HG03066 (cell line): ENCODE data around the gene SLC2A6.

Experiments used
- ATAC-seq: cut with Tn5 transposase; IDR thresholded peaks from one replicate; pipeline ENCODE4 v1.9.1; 2021; ENCODE audit warnings: low read depth; ENCODE audit not compliant: unreplicated experiment

SLC2A6 gene

DNA sequence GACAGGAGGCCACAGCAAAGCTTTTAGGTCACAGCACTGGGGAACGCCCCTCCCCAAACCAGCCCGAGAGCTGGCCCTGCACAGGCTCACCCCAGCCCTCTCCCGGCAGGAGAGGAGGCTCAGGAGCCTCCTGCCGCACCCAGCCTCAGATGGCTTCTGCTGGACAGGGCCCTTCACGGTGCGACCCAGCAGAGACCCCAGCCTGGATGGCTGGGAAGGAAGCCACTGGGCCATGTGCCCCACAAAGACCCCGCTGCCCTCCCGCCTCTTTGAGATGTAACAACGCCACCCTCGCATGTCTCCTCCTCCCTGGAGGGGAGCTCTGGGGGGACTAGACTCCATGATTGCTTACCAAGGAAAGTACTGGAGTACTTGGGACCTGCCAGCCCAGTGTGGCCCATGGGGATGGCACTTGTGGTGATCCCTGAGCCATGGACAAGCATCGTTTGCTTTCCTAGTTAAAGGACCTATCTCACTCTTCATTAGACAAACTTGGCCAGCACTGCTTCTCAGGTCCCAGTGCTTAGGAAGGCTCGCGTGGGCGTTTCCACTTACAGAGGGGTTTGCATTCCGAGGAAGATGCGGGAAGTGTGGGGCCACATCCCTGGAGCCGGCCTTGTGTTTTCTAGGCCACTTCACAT, 36.8 kb upstream of the SLC2A6 start:
- no peak for ATAC-seq

DNA sequence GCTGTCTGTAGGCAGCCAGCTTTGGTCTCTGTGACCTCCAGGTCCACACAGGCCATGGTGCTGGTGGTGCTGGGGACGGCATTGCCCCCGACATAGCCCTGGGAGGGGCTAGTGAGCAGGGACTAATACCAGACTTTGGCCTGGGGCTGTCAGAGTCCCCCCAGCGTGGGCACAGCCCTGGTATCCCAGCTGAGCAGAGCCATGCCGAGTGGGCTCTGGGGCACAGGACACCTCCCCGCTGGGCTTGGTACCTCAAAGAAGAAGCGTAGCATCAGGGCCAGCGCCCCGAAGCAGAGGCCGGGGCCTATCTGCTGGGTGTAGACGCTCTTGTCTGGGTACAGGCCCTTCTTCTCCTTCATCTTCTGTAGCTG, 36.3 kb upstream of the SLC2A6 start:
- ATAC-seq: no peak

DNA sequence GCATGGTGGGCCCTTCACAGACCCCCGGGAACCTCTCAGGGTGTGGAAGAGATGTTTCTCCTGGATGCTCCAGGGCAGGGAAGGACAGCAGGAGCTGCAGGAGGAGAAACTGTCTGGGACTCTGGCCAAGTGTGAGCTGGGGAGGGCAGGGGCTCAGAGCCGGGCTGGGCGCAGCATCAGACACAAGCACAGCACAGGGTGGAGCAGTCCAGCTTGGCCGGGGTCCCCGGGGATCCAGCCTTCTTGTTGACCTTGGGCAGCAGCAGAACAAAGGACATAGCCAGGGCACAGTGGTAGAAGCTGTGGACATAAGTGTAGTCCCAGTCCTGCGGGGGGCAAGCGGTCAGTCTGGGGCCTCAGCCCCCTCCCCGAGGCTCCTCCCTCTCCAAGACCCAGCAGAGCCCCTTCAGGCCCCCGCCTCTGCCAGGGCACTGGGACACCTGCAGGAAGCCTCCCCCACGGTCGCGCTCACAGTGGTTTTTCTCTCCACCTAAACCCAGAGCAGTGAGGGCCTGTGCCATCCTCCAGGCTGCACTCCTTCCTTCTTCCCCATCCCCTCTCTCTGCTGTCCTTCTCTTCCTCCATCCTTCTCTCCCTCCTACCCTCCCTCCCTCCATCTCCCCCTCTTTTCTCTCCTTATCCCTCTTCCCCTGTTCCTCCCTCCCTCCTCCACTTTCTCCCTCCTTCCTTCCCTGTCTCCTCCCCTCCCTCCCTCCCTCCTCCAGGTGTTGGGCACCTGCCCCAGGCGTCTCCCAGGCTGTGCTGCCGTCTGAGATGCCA, 35.8 kb upstream of the SLC2A6 start:
- ATAC-seq: no peak

DNA sequence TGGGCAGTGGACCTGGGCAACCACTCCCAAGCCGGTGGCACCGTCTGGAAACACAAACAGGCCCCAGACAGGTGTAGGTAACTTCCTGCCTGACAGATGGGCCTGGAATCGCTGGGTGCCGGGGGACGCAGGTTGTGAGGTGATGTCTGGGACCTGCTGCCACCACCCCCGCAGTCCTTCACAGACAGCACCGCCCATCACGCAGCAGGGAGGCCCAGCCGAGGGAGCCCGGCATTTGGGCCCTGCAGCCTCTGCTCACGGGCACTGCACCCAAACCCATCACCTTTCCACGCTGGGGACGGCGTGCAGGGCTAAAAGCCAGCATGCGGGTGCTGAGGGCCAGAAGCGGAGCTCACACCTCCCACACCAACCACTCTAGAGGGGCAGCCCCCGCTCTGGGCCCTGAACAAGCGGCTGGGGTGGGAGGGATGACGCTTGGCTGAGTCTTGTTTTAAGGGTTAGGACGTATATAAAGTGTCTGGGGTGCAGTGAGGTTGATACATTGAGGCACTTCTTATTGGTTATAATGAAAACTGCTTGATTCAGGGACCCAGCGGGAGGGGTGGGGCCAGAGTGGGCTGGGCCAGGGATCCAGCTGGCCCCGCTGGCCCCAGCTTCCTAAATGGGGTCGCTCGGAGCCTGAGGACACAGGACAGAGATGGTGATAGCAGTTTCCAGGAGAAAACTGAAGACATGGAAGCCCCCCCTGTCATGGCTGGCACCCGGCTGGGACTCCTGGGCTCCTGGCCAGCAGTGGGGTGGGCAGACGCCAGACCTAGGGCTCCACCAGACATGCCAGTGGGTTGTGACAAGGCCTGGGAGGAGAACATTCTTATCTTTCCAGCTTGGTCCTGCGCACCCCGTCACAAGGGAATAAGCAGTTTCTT, 34.6 kb upstream of the SLC2A6 start:
- no peak for ATAC-seq

DNA sequence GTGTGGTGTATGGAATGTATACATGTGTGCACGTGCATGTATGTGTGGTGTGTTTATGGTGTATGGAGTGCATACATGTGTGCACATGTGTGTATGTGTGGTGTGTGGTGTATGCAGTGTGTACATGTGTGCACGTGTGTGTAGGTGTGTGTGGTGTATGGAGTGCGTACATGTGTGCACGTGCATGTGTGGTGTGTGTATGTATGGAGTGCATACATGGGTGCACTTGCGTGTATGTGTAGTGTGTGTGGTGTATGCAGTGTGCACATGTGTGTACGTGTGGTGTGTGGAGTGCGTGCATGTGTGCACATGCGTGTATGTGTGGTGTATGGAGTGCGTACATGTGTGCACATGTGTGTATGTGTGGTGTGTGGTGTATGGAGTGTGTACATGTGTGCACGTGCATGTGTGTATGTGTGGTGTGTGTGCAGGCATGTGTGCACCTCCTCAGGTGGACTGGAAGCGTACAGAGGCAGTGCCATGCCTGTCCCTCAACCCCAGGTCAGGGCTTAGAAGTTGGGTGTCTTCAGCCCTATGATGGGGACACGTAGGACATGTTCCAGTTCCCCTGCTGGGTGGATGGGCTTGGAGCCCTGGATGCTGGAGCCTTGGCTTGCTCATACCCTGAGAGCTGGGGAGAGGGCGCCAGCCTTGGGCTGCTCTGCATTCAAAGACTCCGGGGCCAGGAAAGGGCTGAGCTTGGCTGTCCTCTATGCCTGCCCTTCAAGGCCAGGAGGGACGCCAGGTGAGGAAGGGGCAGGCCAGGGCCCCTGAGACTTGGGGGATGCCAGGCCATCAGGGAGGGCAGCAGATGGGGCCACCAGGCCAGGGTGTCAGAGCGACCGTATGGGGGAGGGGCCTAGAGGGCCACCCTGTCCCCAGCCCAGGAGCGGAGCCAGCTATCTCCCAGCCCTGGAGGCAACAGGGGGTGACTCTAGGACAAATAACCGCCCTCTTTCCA, 33.6 kb upstream of the SLC2A6 start:
- no peak for ATAC-seq

DNA sequence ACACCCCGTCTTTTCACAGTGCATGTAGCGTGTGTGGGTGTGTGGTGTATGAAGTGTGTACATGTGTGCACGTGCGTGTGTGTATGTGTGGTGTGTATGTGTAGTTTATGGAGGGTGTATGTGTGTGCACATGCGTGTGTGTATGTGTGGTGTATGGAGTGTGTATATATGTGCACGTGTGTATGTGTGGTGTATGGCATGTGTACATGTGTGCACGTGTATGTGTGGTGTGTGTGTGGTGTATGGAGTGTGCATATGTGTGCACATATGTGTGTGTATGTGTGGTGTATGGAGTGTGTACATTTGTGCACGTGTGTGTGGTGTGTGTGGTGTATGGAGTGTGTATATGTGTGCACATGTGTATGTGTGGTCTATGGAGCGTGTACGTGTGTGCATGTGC, 32.7 kb upstream of the SLC2A6 start:
- no peak for ATAC-seq

DNA sequence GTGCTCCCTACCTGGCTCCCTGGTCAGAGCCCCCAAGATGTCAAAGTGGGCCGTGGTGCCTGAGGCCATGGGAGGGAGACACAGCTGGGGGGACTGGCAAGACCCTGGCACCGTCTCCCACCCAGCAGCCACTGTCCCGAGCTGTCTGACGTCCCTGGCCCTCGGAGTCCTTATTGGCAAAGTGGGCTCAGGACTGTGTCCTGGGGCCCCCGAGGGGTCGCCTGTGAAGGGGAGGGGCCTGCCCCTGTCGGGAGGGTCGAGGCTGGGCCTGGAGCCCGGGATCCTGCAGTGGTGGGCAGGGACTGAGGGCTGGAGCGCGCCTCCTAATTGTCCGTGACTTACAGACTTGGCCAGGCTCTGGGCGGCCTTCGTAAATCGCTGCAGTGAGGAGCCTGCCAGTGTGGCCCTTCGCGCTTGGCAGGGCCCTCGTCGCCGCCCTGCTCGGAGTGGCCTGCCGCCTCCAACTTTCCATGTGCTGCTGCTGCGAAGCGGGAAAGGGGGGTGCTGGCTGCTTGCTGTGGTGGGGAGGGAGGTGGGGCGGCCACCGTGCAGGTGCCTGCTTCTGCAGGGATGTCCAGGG, 32.1 kb upstream of the SLC2A6 start:
- ATAC-seq: no peak

DNA sequence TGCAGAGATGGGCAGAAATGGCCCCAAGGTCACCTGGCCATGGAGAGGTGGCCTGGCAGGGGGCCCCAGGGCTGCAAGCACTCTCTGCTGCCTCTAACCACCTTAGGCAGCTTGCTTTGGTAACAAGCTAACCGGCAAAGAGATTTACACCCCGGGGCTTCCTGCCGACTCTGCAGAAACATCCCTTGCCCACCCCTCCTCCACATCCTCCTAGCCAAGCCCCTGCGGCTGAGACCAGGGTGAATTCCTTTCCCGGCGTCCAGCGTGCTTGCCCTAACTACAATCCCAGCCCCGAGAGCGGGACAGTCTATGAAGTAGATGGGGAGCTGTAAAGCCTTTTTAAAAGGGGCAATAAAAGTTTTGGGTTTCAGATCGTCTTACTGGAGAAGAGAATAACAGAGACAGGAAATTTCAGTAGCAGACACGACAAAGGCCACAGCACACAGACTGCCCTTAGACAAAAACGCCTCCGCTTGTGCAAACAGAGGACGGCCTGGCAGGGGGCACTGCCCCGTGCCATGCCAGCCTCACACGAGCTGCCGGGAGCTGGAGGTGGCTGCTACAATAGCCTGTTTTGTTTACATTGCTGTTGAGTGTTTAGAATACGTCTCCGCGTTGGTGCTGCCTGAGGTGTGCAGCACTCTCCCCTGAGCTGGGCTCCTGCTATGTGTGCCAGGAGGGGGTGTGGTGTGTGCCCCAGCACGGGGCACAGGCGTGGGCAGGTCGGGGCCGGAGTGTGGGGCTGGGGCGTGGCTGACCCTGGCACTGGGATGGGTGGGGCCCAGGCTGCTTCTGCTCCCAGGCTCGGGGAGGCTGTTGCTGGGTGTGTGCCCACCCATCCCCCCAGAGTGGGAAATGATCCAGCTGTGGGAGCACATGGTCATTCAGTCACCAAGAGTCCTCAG, 30.5 kb upstream of the SLC2A6 start:
- no peak for ATAC-seq

DNA sequence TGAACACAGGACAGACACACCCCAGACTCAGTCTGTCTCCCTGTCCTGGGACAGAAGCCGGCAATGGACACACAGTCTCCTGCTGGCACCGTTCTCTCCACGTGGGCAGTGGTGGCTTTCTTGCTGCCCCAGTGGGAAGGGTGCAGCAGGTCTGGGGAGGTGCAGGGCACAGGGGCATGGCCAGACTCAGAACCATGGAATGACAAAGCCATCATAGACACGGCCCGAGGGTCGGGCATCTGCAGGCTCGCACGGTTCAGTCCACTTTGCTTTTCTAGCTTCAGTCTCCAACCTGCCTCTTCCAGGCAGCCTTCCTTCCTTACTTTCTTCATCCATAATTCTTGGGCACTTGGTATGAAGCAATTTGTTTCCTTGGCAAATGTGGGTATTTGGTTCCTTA, 29.1 kb upstream of the SLC2A6 start:
- ATAC-seq: no peak

DNA sequence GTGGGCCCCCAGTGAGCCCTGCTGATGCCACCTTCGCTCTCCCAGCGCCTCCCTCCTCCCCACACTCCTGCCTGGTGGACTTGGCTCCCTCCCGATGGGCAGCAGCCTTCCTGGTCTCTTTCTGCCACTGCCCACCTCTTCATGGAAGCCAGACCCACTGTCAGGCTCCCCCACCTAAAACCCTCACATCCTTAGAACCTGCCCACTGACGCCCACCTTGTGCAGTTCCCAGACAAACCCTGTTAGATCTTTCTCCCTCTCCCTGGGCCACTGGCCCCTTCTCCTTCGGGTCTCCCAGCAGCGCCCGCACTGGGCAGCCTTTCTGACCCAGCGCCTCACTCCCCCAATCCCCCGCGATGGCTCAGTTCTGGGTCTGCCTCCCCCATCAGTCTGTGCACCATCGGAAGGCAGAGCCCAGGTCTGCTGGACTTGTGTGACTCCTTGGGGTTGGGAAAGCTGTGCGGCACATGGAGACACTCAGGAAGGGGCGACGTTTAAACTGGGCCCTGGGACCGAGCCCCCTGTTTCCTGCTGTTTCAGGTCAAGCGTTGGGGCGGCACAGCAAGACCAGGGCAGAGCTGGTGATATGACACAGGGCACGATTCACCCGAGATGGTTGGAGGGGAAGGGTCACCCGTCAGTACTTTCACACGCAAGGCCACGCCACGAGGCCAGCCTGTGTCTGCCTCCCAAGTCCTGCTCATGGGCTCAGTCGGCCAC, 28.5 kb upstream of the SLC2A6 start:
- ATAC-seq: no peak

DNA sequence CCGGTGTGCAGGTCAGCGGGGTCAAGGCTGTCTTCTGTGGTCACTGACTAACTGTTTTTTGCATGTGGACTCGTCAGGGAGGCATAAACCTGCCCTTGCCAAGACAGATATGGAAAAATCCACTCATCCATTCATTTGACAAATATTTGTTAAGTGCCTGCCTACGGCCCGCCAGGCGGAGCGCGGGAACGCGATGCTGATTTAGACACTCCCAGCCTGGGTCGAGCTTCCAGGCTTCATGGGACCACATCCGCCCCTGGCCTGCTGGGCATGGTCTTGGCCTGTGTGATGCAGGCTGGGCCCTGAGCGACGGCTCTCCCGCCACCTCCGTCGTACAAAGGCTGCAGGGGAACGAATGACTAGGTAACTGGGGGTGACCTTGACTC, 27.7 kb upstream of the SLC2A6 start:
- no peak for ATAC-seq

DNA sequence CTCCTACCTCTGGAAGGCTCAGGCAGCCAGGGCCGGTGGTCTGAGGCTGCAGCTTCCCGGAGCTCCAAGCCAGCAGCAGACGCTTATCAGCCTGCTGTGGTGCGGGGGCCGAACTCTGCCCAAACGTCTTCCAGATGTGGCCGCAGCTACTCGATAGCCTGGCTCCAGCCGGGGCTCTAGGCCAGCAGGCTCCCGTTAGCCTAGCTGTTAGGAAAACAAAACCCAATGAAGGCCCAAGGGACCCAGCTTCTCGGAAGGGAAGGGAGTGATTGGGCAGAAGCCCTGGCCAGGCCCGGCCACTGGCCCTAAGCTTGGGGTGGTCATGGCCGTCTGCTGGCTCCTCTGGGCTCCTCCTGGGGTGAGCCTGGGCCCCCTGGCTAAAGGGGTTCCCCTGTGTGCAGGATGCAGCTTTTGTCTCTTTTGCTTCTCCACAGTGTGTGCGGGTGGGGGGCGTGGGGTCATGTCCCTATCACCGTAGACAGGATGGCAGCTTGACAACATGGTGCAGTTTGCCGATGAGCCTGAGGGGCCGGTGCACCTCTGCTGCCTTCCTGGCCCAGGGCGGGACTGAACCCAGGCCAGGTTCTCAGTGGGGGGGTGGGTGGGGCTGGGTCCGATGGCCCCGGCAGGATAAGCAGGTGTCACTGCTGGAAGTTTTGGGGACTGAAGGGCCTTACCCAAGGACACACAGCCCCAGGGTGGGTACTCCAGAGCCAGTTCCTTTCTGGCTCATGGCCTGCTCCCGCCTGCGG, 27.2 kb upstream of the SLC2A6 start:
- ATAC-seq: no peak

DNA sequence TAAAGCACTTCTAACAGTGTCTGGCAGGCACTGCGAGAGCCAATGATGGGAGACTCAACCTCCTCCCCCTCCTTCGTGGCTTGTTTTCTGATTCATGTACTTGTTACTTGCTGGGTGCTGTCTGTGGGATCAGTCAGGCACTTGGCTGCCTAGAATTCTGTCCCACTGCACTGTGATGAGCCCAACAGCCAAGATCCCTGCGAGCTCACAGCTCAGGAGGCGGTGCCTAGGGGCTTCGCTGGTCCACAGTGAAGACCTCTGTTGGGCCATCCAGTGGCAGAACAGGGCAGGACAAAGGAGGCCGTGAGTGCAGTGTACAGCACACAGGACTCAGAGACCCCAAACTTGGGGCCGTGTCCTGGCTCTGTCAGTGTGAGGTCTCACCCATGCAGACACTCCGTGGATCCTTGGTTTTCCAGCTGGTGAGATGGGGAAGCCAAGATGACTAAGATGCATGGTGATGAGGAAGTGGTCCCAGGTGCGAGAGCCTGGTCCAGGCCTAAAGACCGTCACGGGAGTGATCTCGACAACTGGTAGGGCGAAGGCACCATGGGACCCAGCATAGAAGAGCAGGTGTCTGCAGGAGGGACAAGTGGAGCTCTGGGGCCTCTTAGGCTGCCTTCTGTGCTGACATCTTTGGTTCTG, 26.4 kb upstream of the SLC2A6 start:
- ATAC-seq: no peak

DNA sequence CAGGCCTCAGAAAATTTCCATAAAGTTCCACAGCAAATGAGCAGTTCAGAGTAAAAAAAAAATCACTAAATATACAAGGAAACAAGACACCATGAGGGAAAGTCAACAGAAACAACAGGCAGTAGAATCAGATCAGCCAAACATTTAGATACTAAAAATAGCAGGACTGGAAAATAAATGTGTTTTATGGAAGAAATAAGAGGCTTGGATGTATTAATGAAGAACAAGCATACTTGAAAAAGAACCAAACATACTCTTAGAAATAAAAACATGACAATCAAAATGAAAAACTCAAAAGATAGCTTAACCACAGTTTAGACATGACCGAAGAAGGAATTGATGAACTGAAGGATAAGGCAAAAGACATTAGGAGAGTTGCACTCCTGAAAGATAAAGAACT, 23.2 kb upstream of the SLC2A6 start:
- ATAC-seq: no peak

DNA sequence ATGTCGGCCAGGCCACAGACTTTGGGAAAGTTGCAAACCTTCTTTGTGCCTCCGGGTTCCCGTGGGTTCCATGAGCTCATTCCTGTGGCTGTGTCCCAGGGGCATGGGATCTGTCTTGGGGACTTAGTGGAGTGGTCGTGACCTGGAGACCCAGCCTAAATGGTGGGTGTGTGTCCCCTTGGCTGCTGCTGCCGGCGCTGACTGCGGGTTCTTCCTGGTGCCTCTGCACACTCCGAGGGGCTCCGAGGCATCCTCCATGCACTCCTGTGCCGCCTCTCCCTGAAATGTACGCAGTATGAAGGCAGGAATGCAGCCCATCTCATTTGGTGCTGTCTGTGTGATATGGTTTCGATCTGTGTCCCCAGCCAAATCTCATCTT, 21.0 kb upstream of the SLC2A6 start:
- ATAC-seq: no peak

DNA sequence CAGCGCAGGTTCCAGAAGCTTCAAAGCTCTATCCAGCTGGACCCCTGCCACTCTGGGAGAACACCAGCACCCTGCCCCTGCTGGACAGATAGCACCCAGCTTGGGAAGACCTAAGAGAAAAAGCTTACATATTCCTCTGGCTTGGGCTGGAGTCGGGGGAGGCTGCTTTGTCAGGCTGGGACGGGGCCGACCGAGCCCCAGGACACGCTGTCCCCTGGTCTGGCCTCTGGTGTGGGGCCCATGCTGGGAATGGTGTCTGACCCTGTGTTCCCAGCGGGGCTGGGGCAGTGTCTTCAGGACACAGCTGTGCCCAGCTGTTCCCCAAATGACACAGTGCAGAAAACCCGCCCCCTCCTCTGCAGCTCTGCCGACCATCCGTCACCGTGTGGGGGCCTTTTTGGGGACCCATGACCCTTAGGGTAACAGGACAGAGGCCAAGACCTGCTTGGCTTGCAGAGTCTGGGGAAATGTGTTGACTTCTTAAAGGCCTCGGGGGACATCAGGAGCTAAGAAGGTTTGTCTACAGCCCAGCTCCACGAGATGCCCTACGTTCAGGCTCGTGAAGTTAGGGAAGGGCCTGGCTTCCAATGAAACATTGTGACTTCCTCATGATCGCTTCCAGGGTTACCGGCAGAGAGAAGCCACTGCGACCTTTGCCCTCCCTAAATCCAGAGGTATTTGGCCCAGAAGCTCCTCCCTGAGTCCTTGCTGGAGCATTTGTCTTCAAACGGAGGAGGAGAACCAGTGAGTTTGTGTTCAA, 20.4 kb upstream of the SLC2A6 start:
- ATAC-seq: no peak
